H9 (cell line): ENCODE data around the gene CACNG6. TPM values are rescaled to one million over a fixed set of nuclear protein-coding genes. Genes with fewer than 3 reads are reported as not detected.

Source experiments
- DNase-seq: peaks from one replicate; pipeline ENCODE4 v3.0.0-alpha.2; 2017
- H2AFZ ChIP-seq: one replicate; pipeline ENCODE4 v1.6.1; 2013; ENCODE audit warnings: mild to moderate bottlenecking, low read length, control low read depth, moderate library complexity
- H2AK5ac ChIP-seq: 2 replicates; pipeline ENCODE4 v1.6.1; 2013; ENCODE audit warnings: low read length, control low read depth, mixed read lengths; ENCODE audit not compliant: insufficient read length
- H2BK120ac ChIP-seq: one replicate; pipeline ENCODE4 v1.6.1; 2013; ENCODE audit warnings: low read depth, mild to moderate bottlenecking, low read length, control low read depth, inconsistent platforms; ENCODE audit not compliant: poor library complexity, severe bottlenecking
- H2BK12ac ChIP-seq: 2 replicates; pipeline ENCODE4 v1.6.1; 2013; ENCODE audit warnings: low read length, control low read depth, mixed read lengths, low read depth; ENCODE audit not compliant: insufficient read length
- H2BK15ac ChIP-seq: 2 replicates; pipeline ENCODE4 v1.6.1; 2013; ENCODE audit warnings: low read depth, low read length, control low read depth
- H2BK20ac ChIP-seq: one replicate; pipeline ENCODE4 v1.6.1; 2013; ENCODE audit warnings: low read depth, mild to moderate bottlenecking, low read length, control low read depth, inconsistent platforms; ENCODE audit not compliant: poor library complexity, severe bottlenecking
- H2BK5ac ChIP-seq: 2 replicates; pipeline ENCODE4 v1.6.1; 2013; ENCODE audit warnings: low read length, control low read depth, mixed read lengths; ENCODE audit not compliant: insufficient read length
- H3K14ac ChIP-seq: 2 replicates; pipeline ENCODE4 v1.6.1; 2013; ENCODE audit warnings: low read length, control low read depth; ENCODE audit not compliant: insufficient read depth
- H3K18ac ChIP-seq: 2 replicates; pipeline ENCODE4 v1.6.1; 2013; ENCODE audit warnings: low read depth, mild to moderate bottlenecking, mixed read lengths, low read length, control low read depth; ENCODE audit not compliant: insufficient read length
- H3K23ac ChIP-seq: 2 replicates; pipeline ENCODE4 v1.6.1; 2013; ENCODE audit warnings: low read length, control low read depth, mixed read lengths, low read depth; ENCODE audit not compliant: insufficient read length
- H3K23me2 ChIP-seq: 2 replicates; pipeline ENCODE4 v1.6.1; 2013; ENCODE audit warnings: low read depth, mild to moderate bottlenecking, mixed read lengths, low read length, control low read depth; ENCODE audit not compliant: insufficient read length, poor library complexity, severe bottlenecking
- H3K27ac ChIP-seq: 2 replicates; pipeline ENCODE4 v1.5.1; 2013; ENCODE audit warnings: low read length, control low read depth, mixed read lengths, low read depth; ENCODE audit not compliant: insufficient read length
- H3K27me3 ChIP-seq: 2 replicates; pipeline ENCODE4 v1.6.1; 2013; ENCODE audit warnings: low read length, control low read depth, inconsistent platforms; ENCODE audit not compliant: insufficient read depth
- H3K4ac ChIP-seq: 2 replicates; pipeline ENCODE4 v1.6.1; 2013; ENCODE audit warnings: low read depth, mild to moderate bottlenecking, control low read depth, inconsistent platforms, low read length, moderate library complexity
- H3K4me1 ChIP-seq: 2 replicates; pipeline ENCODE4 v1.6.1; 2013; ENCODE audit warnings: low read length, control low read depth, inconsistent platforms; ENCODE audit not compliant: insufficient read depth
- H3K4me2 ChIP-seq: 2 replicates; pipeline ENCODE4 v1.6.1; 2013; ENCODE audit warnings: low read length, control low read depth, mixed read lengths; ENCODE audit not compliant: insufficient read length, insufficient read depth
- H3K56ac ChIP-seq: 2 replicates; pipeline ENCODE4 v1.6.1; 2013; ENCODE audit warnings: low read depth, mild to moderate bottlenecking, mixed read lengths, low read length, control low read depth; ENCODE audit not compliant: insufficient read length
- H3K79me1 ChIP-seq: 2 replicates; pipeline ENCODE4 v1.6.1; 2013; ENCODE audit warnings: low read depth, mild to moderate bottlenecking, moderate library complexity, low read length, control low read depth, inconsistent platforms; ENCODE audit not compliant: insufficient read depth, poor library complexity, severe bottlenecking
- H3K79me2 ChIP-seq: 2 replicates; pipeline ENCODE4 v1.6.1; 2013; ENCODE audit warnings: low read length, control low read depth, inconsistent platforms; ENCODE audit not compliant: insufficient read depth
- H3K9ac ChIP-seq: 2 replicates; pipeline ENCODE4 v1.6.1; 2013; ENCODE audit warnings: low read length, control low read depth, mixed read lengths; ENCODE audit not compliant: insufficient read length; ENCODE audit errors: extremely low read depth
- H3K9me3 ChIP-seq: one replicate; pipeline ENCODE4 v1.6.1; 2013; ENCODE audit warnings: low read depth, low read length, inconsistent platforms; ENCODE audit not compliant: control insufficient read depth
- H3T11ph ChIP-seq: one replicate; pipeline ENCODE4 v1.6.1; 2013; ENCODE audit warnings: mild to moderate bottlenecking, low read length, control low read depth, inconsistent platforms
- H4K20me1 ChIP-seq: one replicate; pipeline ENCODE4 v1.6.1; 2013; ENCODE audit not compliant: control insufficient read depth, insufficient read length, insufficient read depth
- H4K5ac ChIP-seq: 2 replicates; pipeline ENCODE4 v1.6.1; 2013; ENCODE audit warnings: low read depth, mild to moderate bottlenecking, mixed read lengths, low read length, control low read depth; ENCODE audit not compliant: insufficient read length
- H4K8ac ChIP-seq: replicated peaks from 2 replicates; pipeline ENCODE4 v1.6.1; 2013; ENCODE audit warnings: low read length, control low read depth, mixed read lengths, low read depth; ENCODE audit not compliant: insufficient read length
- H4K91ac ChIP-seq: 2 replicates; pipeline ENCODE4 v1.6.1; 2013; ENCODE audit warnings: low read depth, mild to moderate bottlenecking, moderate library complexity, mixed read lengths, low read length, control low read depth; ENCODE audit not compliant: insufficient read length
- H3K27ac Mint-ChIP-seq, 3 experiments: 2 replicates in 2 of 3; 3 replicates in 1 of 3; pipeline ENCODE4 v1.8.0; 2020 to 2021; ENCODE audit warnings: mixed read lengths in 3 of 3, mild to moderate bottlenecking in 1 of 3, moderate library complexity in 1 of 3
- H3K27me3 Mint-ChIP-seq: 2 replicates; pipeline ENCODE4 v1.8.0; 2021; ENCODE audit warnings: low read depth, mild to moderate bottlenecking, moderate library complexity, mixed read lengths
- H3K36me3 Mint-ChIP-seq, 3 experiments: 2 replicates in 2 of 3; 3 replicates in 1 of 3; pipeline ENCODE4 v1.8.0; 2020 to 2021; ENCODE audit warnings: low read depth in 3 of 3, mixed read lengths in 3 of 3; ENCODE audit not compliant: insufficient read depth in 1 of 3
- H3K4me1 Mint-ChIP-seq, 2 experiments: 2 replicates each; pipeline ENCODE4 v1.8.0; 2020; ENCODE audit warnings: mixed read lengths in 2 of 2
- H3K4me3 Mint-ChIP-seq, 2 experiments: 2 replicates in 1 of 2; 3 replicates in 1 of 2; pipeline ENCODE4 v1.8.0; 2020 to 2021; ENCODE audit warnings: mild to moderate bottlenecking in 2 of 2, mixed read lengths in 2 of 2, moderate library complexity in 1 of 2
- H3K9me3 Mint-ChIP-seq, 2 experiments: 2 replicates in 1 of 2; 3 replicates in 1 of 2; pipeline ENCODE4 v1.8.0; 2020; ENCODE audit warnings: mild to moderate bottlenecking in 2 of 2, mixed read lengths in 2 of 2, moderate library complexity in 1 of 2
- WGBS: extraction: QIAGEN DNeasy Blood & Tissue Kit; methylation state at CpG from one replicate; pipeline ENCODE4 v1.1.7; 2013; ENCODE audit warnings: missing lambda C conversion rate, low lambda C conversion rate, mixed read lengths; ENCODE audit not compliant: insufficient read length; ENCODE audit errors: extremely low coverage; 5-methylcytosine and 5-hydroxymethylcytosine counted together
- total RNA-seq: library from RNA; stranded (reverse); gene quantifications from 2 replicates; pipeline ENCODE4 v1.2.1, GENCODE V29; 2021
- TF ChIP-seq, protein P1 (sequence below): fragments of 200-600 bp; sonication (generic); conservative IDR thresholded peaks from 3 replicates; pipeline ENCODE4 v1.8.0; 2021; ENCODE audit warnings: antibody characterized with exemption, mild to moderate bottlenecking

The CACNG6 gene
- total RNA-seq, 1 experiment from 2014 or later, result 1.6 TPM

GRCh38 chr19:53944933-53945332 lies 46.5 kb upstream of the CACNG6 start:
- Histone ChIP-seq H4K91ac (no peak overlapping the region), H3K4ac (no peak overlapping the region), H3K27me3 (no peaks in the 10 kb centered on the region), H3K9ac (no peak overlapping the region), H4K20me1 (no peaks in the 10 kb centered on the region), H3K56ac (no peak overlapping the region), H3K18ac (no peak overlapping the region), H4K8ac (no peak overlapping the region), H3T11ph (no peak overlapping the region), H3K9me3 (no peaks in the 10 kb centered on the region), H3K14ac (no peak overlapping the region), H2BK120ac (no peak overlapping the region), H2BK12ac (no peak overlapping the region), H3K27ac (no peak overlapping the region), H3K4me2 (peak overlapping the region; percentile 32), H2AK5ac (no peak overlapping the region), H2AFZ (no peak overlapping the region), H2BK15ac (no peak overlapping the region), H4K5ac (no peak overlapping the region), H3K4me1 (peaks cover 4% of the 10 kb centered on the region; the same call in 1 of the 2 replicates), H2BK20ac (no peak overlapping the region), H3K79me1 (no peaks in the 10 kb centered on the region), H3K23me2 (peaks cover 19% of the 10 kb centered on the region), H3K79me2 (no peaks in the 10 kb centered on the region), H2BK5ac (no peak overlapping the region), H3K23ac (no peak overlapping the region)
- WGBS, result no CpG with 5 or more reads among the region's 4 CpGs
- TF ChIP-seq, protein P1, sequence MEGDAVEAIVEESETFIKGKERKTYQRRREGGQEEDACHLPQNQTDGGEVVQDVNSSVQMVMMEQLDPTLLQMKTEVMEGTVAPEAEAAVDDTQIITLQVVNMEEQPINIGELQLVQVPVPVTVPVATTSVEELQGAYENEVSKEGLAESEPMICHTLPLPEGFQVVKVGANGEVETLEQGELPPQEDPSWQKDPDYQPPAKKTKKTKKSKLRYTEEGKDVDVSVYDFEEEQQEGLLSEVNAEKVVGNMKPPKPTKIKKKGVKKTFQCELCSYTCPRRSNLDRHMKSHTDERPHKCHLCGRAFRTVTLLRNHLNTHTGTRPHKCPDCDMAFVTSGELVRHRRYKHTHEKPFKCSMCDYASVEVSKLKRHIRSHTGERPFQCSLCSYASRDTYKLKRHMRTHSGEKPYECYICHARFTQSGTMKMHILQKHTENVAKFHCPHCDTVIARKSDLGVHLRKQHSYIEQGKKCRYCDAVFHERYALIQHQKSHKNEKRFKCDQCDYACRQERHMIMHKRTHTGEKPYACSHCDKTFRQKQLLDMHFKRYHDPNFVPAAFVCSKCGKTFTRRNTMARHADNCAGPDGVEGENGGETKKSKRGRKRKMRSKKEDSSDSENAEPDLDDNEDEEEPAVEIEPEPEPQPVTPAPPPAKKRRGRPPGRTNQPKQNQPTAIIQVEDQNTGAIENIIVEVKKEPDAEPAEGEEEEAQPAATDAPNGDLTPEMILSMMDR, result no peak
- no peak for DNase-seq
- peaks cover 3% of the 10 kb centered on the region for H3K27me3 Mint-ChIP-seq
- peaks cover 20 to 34% of the 10 kb centered on the region in 2 experiments for H3K4me1 Mint-ChIP-seq
- peak overlapping the region; percentile 58 to 76; a peak in 2 of 5 replicates for H3K4me3 Mint-ChIP-seq
- no peaks in the 10 kb centered on the region; a peak in 2 of 5 replicates for H3K9me3 Mint-ChIP-seq
- peaks cover 0 to 10% (median 8%) of the 10 kb centered on the region in 3 experiments; a peak in 5 of 7 replicates for H3K36me3 Mint-ChIP-seq
- peak overlapping the region in 1 of 3 experiments; percentile 60; a peak in 2 of 7 replicates for H3K27ac Mint-ChIP-seq
